ENCODE results near the gene GHRHR. TPM values are rescaled to one million over a fixed set of nuclear protein-coding genes. Genes with fewer than 3 reads are reported as not detected.

Gene GHRHR
- total and polyA plus RNA-seq, 2 of the 4 experiments (the other 2 are of a cell fraction): not detected

DNA sequence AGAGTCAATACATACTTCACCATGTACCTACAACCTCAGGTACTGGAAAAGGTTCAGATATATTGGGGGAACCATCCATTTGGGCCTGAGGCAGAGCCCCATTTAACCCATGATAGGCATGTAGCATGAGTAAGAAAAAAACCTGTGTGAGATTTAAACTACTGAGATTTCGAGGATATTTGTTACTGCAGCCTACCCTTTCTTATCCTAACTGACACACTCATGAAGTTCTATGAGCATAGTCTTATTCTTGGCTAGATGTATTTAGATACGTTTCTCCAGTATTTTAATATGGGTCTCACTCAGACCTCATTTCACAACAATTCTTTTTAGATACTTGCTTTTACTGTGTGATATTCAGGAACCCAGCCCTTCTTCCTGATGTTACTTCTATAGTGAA, 39.3 kb downstream of the GHRHR start:
- no CpG with 5 or more reads among the region's 2 CpGs for WGBS, 2 experiments (ENCODE audit: extremely low coverage in 2 of 2, insufficient read length in 1 of 2)
- intact Hi-C loops (cut with micrococcal nuclease): no loop called here
- CTCF ChIA-PET: no interaction called here

More for the DNA sequence above, 39.3 kb downstream of the GHRHR start:
- Histone ChIP-seq H3K27ac (ENCODE audit: insufficient read depth, low read length) (no peak overlapping the region), H3K9me1 (ENCODE audit: insufficient read depth, low read length) (no peaks in the 10 kb centered on the region), H2AK9ac (replicated peaks; ENCODE audit: low read depth, low read length, poor library complexity) (no peak overlapping the region), H3K9ac (ENCODE audit: low read depth, low read length) (no peak overlapping the region), H2BK15ac (ENCODE audit: low read depth, low read length) (no peak overlapping the region), H3K4me1 (ENCODE audit: control insufficient read depth, insufficient read depth, low read length) (no peaks in the 10 kb centered on the region), H2AK5ac (ENCODE audit: low read depth, low read length) (no peak overlapping the region), H4K8ac (ENCODE audit: low read depth in 2 of 2, low read length in 2 of 2) (no peak overlapping the region), H3K4me2 (ENCODE audit: low read depth, low read length) (no peak overlapping the region), H3K18ac (ENCODE audit: low read depth, low read length) (no peak overlapping the region), H4K20me1 (ENCODE audit: insufficient read depth, low read length) (no peaks in the 10 kb centered on the region), H2AFZ (replicated peaks; ENCODE audit: low read length, poor library complexity) (no peak overlapping the region), H3K36me3 (ENCODE audit: control insufficient read depth, insufficient read depth, low read length) (no peaks in the 10 kb centered on the region), H2BK120ac (ENCODE audit: low read depth, low read length) (no peak overlapping the region), H3K4me3 (ENCODE audit: insufficient read depth, low read depth, low read length) (no peak overlapping the region), H3K23ac (ENCODE audit: low read depth, low read length) (no peak overlapping the region), H3K56ac (ENCODE audit: extremely low read depth, insufficient read depth, low read length) (no peak overlapping the region), H3K14ac (replicated peaks; ENCODE audit: low read depth, low read length) (no peak overlapping the region), H4K5ac (ENCODE audit: low read depth, low read length) (no peak overlapping the region), H3K9me3 (ENCODE audit: control insufficient read depth, insufficient read depth, low read length) (no peaks in the 10 kb centered on the region), H3K27me3 (ENCODE audit: control insufficient read depth, insufficient read depth, low read length) (peaks cover 19% of the 10 kb centered on the region), H3K4ac (ENCODE audit: low read depth, low read length) (no peak overlapping the region), H3K79me1 (ENCODE audit: low read depth in 1 of 2, low read length in 2 of 2) (no peaks in the 10 kb centered on the region), H4K91ac (ENCODE audit: insufficient read depth, low read depth, low read length) (no peak overlapping the region), H2BK5ac (ENCODE audit: low read depth, low read length, poor library complexity, severe bottlenecking) (no peak overlapping the region), H2BK20ac (ENCODE audit: low read depth, low read length) (no peak overlapping the region)
- in situ Hi-C loops (cut with MboI; ENCODE audit: low sequenced_read_pairs): no loop called here
- TF ChIP-seq, protein P1, sequence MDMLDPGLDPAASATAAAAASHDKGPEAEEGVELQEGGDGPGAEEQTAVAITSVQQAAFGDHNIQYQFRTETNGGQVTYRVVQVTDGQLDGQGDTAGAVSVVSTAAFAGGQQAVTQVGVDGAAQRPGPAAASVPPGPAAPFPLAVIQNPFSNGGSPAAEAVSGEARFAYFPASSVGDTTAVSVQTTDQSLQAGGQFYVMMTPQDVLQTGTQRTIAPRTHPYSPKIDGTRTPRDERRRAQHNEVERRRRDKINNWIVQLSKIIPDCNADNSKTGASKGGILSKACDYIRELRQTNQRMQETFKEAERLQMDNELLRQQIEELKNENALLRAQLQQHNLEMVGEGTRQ (IDR thresholded peaks at IDR 0.05; ENCODE audit: low read depth, low read length): no peak
- no peak for TF ChIP-seq POLR2A (IDR thresholded peaks at IDR 0.05; ENCODE audit: low read depth, low read length)
- no peak for TF ChIP-seq RFX5 (IDR thresholded peaks at IDR 0.05; ENCODE audit: low read depth, low read length)
- TF ChIP-seq BHLHE40 (IDR thresholded peaks at IDR 0.05; ENCODE audit: low read depth, low read length): no peak
- TF ChIP-seq, protein P2, sequence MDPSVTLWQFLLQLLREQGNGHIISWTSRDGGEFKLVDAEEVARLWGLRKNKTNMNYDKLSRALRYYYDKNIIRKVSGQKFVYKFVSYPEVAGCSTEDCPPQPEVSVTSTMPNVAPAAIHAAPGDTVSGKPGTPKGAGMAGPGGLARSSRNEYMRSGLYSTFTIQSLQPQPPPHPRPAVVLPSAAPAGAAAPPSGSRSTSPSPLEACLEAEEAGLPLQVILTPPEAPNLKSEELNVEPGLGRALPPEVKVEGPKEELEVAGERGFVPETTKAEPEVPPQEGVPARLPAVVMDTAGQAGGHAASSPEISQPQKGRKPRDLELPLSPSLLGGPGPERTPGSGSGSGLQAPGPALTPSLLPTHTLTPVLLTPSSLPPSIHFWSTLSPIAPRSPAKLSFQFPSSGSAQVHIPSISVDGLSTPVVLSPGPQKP (IDR thresholded peaks at IDR 0.05; ENCODE audit: borderline replicate concordance, low read depth, low read length): no peak
- no peak for TF ChIP-seq MAFK (IDR thresholded peaks at IDR 0.05; ENCODE audit: low read depth, low read length)
- ATAC-seq (ENCODE audit: low read depth): no peak
- dilution Hi-C loops (cut with HindIII; ENCODE audit: low sequenced_read_pairs, unreplicated experiment): no loop called here
- no TSS peak for BruUV-seq (replicated peaks)
- no peak for DNase-seq
- POLR2A ChIA-PET (ENCODE audit: unreplicated experiment): no interaction called here
